HL-60 (cell line): ENCODE results near the gene GUCD1.

Experiments used
- CTCF ChIP-seq: IDR thresholded peaks from one replicate; pipeline ENCODE4 v1.5.1; 2011; ENCODE audit warnings: low read length, control low read depth, inconsistent platforms; ENCODE audit not compliant: insufficient read depth
- GABPA ChIP-seq: IDR thresholded peaks from 2 replicates; pipeline ENCODE4 v1.6.1; 2012; ENCODE audit warnings: low read depth
- POLR2AphosphoS5 ChIP-seq: IDR thresholded peaks from 2 replicates; pipeline ENCODE4 v1.6.1; 2012; ENCODE audit warnings: low read depth
- REST ChIP-seq: IDR thresholded peaks from 2 replicates; pipeline ENCODE4 v1.6.1; 2012; ENCODE audit warnings: low read depth; ENCODE audit not compliant: insufficient replicate concordance

- TF ChIP-seq CTCF (no peak), REST (no peak), GABPA (no peak), POLR2AphosphoS5 (no peak; the same call in 1 of the 2 replicates)
Measured at GRCh38 chr22:24592851-24593558, 38.1 kb upstream of the GUCD1 start, which contains the start of gene LRRC75B.
